SK-N-SH treated with all-trans-retinoic acid at 6 μM for 48 hours (cell line): ENCODE data around the gene TXNDC12.

Experiments
- ATAC-seq: fragments of 200-7000 bp; cut with Tn5 transposase; 3 replicates; pipeline ENCODE4 v1.9.1; 2020; ENCODE audit warnings: mild to moderate bottlenecking, moderate library complexity
- ARNTL ChIP-seq: fragments of 450-650 bp; formaldehyde crosslinking; IDR thresholded peaks from 2 replicates; pipeline ENCODE4 v1.5.0; 2020; ENCODE audit warnings: low read depth, mild to moderate bottlenecking, moderate library complexity, borderline replicate concordance
- BACH2 ChIP-seq: fragments of 250-450 bp; sonication (Bioruptor Pico); IDR thresholded peaks from 2 replicates; pipeline ENCODE4 v1.9.0; 2021; ENCODE audit warnings: mild to moderate bottlenecking, borderline replicate concordance
- CSRNP3 ChIP-seq: fragments of 250-450 bp; sonication (Bioruptor Pico); IDR thresholded peaks from 2 replicates; pipeline ENCODE4 v1.5.1; 2021; ENCODE audit warnings: mild to moderate bottlenecking, moderate library complexity
- GLIS3 ChIP-seq: fragments of 250-450 bp; sonication (Bioruptor Pico); IDR thresholded peaks from 2 replicates; pipeline ENCODE4 v1.5.0; 2020; ENCODE audit warnings: mild to moderate bottlenecking, moderate library complexity
- ISL1 ChIP-seq: fragments of 250-450 bp; sonication (Bioruptor Pico); IDR thresholded peaks from 2 replicates; pipeline ENCODE4 v2.1.2; 2022; ENCODE audit warnings: mild to moderate bottlenecking, moderate library complexity
- OSR1 ChIP-seq: fragments of 250-450 bp; sonication (Bioruptor Pico); IDR thresholded peaks from 2 replicates; pipeline ENCODE4 v1.8.0; 2022; ENCODE audit warnings: moderate library complexity, mild to moderate bottlenecking, inconsistent platforms
- RARB ChIP-seq: fragments of 250-450 bp; sonication (Bioruptor Pico); IDR thresholded peaks from 2 replicates; pipeline ENCODE4 v1.8.0; 2021; ENCODE audit warnings: mild to moderate bottlenecking, moderate library complexity
- TCF4 ChIP-seq: fragments of 250-450 bp; sonication (Bioruptor Pico); IDR thresholded peaks from 2 replicates; pipeline ENCODE4 v1.8.0; 2021; ENCODE audit warnings: mild to moderate bottlenecking, moderate library complexity, borderline replicate concordance
- ZC3H10 ChIP-seq: fragments of 250-450 bp; sonication (Bioruptor Pico); IDR thresholded peaks from 2 replicates; pipeline ENCODE4 v1.5.1; 2021; ENCODE audit warnings: mild to moderate bottlenecking, moderate library complexity
- ZFP3 ChIP-seq: fragments of 250-450 bp; sonication (Bioruptor Pico); IDR thresholded peaks from 2 replicates; pipeline ENCODE4 v1.5.0; 2020; ENCODE audit warnings: mild to moderate bottlenecking, moderate library complexity
- ZFP30 ChIP-seq: fragments of 450-650 bp; formaldehyde crosslinking; IDR thresholded peaks from 2 replicates; pipeline ENCODE4 v1.5.0; 2022; ENCODE audit warnings: mild to moderate bottlenecking, moderate library complexity
- ZNF565 ChIP-seq: fragments of 450-650 bp; formaldehyde crosslinking; conservative IDR thresholded peaks from 2 replicates; pipeline ENCODE4 v1.5.0; 2020; ENCODE audit warnings: low read depth, mild to moderate bottlenecking, moderate library complexity
- ZNF8 ChIP-seq: fragments of 450-650 bp; formaldehyde crosslinking; IDR thresholded peaks from 2 replicates; pipeline ENCODE4 v1.5.0; 2020; ENCODE audit warnings: mild to moderate bottlenecking, moderate library complexity
- TF ChIP-seq, protein P1 (sequence below): fragments of 250-450 bp; sonication (Bioruptor Pico); IDR thresholded peaks from 2 replicates; pipeline ENCODE4 v1.8.0; 2020; ENCODE audit warnings: mild to moderate bottlenecking, moderate library complexity, borderline replicate concordance
- TF ChIP-seq, protein P2 (sequence below): fragments of 250-450 bp; sonication (Bioruptor Pico); IDR thresholded peaks from 2 replicates; pipeline ENCODE4 v1.8.0; 2021; ENCODE audit warnings: low read depth, mild to moderate bottlenecking, moderate library complexity, borderline replicate concordance
- TF ChIP-seq, protein P3 (sequence below): fragments of 250-450 bp; sonication (Bioruptor Pico); IDR thresholded peaks from 2 replicates; pipeline ENCODE4 v1.5.1; 2020; ENCODE audit warnings: low read depth, mild to moderate bottlenecking, moderate library complexity
- TF ChIP-seq, protein P4 (sequence below): fragments of 250-450 bp; sonication (Bioruptor Pico); IDR thresholded peaks from 2 replicates; pipeline ENCODE4 v1.5.0; 2020; ENCODE audit warnings: mild to moderate bottlenecking, moderate library complexity

Gene TXNDC12

DNA sequence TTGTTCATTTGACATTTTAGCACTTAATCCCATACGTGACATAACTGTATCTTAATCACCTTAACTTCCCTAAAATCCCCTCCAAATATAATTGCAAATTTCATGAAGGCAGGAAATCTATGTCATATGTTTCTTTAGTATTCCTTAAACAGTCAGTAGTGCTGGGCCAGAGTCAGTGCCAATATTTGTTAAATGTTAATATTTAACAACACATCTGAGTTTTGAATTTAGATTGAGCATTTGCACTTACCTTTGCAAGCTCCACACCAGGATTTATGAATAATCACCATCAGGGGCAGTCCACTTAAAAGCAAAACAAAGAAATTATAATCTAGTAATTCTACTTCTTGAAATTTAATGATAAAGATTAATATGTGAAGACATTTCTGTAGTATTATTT is 26.7 kb downstream of the TXNDC12 start:
- no peak for ATAC-seq
- TF ChIP-seq ZFP30 (CRISPR knock-in tag), result no peak
- no peak for TF ChIP-seq ZC3H10
- no peak for TF ChIP-seq BACH2 (CRISPR knock-in tag)
- no peak for TF ChIP-seq TCF4 (CRISPR knock-in tag)
- TF ChIP-seq, protein P1, sequence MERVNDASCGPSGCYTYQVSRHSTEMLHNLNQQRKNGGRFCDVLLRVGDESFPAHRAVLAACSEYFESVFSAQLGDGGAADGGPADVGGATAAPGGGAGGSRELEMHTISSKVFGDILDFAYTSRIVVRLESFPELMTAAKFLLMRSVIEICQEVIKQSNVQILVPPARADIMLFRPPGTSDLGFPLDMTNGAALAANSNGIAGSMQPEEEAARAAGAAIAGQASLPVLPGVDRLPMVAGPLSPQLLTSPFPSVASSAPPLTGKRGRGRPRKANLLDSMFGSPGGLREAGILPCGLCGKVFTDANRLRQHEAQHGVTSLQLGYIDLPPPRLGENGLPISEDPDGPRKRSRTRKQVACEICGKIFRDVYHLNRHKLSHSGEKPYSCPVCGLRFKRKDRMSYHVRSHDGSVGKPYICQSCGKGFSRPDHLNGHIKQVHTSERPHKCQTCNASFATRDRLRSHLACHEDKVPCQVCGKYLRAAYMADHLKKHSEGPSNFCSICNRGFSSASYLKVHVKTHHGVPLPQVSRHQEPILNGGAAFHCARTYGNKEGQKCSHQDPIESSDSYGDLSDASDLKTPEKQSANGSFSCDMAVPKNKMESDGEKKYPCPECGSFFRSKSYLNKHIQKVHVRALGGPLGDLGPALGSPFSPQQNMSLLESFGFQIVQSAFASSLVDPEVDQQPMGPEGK (CRISPR knock-in tag), result no peak

- ATAC-seq, result no peak
- TF ChIP-seq TCF4 (CRISPR knock-in tag), result no peak
- TF ChIP-seq CSRNP3, result no peak
- TF ChIP-seq GLIS3 (CRISPR knock-in tag), result no peak
- no peak for TF ChIP-seq ZFP3 (CRISPR knock-in tag)
- no peak for TF ChIP-seq ISL1 (CRISPR knock-in tag)
- TF ChIP-seq BACH2 (CRISPR knock-in tag), result no peak
- no peak for TF ChIP-seq RARB (CRISPR knock-in tag)
- no peak for TF ChIP-seq ZNF8
- TF ChIP-seq ZFP30 (CRISPR knock-in tag), result no peak
These were observed 28.7 kb downstream of the TXNDC12 start for GRCh38 chr1:52026278-52026677.

- TF ChIP-seq ARNTL (CRISPR knock-in tag), result no peak
- TF ChIP-seq, protein P2, sequence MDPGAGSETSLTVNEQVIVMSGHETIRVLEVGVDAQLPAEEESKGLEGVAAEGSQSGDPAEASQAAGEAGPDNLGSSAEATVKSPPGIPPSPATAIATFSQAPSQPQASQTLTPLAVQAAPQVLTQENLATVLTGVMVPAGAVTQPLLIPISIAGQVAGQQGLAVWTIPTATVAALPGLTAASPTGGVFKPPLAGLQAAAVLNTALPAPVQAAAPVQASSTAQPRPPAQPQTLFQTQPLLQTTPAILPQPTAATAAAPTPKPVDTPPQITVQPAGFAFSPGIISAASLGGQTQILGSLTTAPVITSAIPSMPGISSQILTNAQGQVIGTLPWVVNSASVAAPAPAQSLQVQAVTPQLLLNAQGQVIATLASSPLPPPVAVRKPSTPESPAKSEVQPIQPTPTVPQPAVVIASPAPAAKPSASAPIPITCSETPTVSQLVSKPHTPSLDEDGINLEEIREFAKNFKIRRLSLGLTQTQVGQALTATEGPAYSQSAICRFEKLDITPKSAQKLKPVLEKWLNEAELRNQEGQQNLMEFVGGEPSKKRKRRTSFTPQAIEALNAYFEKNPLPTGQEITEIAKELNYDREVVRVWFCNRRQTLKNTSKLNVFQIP (CRISPR knock-in tag), result no peak
- TF ChIP-seq, protein P3, sequence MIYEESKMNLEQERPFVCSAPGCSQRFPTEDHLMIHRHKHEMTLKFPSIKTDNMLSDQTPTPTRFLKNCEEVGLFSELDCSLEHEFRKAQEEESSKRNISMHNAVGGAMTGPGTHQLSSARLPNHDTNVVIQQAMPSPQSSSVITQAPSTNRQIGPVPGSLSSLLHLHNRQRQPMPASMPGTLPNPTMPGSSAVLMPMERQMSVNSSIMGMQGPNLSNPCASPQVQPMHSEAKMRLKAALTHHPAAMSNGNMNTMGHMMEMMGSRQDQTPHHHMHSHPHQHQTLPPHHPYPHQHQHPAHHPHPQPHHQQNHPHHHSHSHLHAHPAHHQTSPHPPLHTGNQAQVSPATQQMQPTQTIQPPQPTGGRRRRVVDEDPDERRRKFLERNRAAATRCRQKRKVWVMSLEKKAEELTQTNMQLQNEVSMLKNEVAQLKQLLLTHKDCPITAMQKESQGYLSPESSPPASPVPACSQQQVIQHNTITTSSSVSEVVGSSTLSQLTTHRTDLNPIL (CRISPR knock-in tag), result no peak
- no peak for TF ChIP-seq ZFP3 (CRISPR knock-in tag)
- TF ChIP-seq OSR1, result no peak
- TF ChIP-seq, protein P1 (CRISPR knock-in tag), result no peak
- TF ChIP-seq, protein P4, sequence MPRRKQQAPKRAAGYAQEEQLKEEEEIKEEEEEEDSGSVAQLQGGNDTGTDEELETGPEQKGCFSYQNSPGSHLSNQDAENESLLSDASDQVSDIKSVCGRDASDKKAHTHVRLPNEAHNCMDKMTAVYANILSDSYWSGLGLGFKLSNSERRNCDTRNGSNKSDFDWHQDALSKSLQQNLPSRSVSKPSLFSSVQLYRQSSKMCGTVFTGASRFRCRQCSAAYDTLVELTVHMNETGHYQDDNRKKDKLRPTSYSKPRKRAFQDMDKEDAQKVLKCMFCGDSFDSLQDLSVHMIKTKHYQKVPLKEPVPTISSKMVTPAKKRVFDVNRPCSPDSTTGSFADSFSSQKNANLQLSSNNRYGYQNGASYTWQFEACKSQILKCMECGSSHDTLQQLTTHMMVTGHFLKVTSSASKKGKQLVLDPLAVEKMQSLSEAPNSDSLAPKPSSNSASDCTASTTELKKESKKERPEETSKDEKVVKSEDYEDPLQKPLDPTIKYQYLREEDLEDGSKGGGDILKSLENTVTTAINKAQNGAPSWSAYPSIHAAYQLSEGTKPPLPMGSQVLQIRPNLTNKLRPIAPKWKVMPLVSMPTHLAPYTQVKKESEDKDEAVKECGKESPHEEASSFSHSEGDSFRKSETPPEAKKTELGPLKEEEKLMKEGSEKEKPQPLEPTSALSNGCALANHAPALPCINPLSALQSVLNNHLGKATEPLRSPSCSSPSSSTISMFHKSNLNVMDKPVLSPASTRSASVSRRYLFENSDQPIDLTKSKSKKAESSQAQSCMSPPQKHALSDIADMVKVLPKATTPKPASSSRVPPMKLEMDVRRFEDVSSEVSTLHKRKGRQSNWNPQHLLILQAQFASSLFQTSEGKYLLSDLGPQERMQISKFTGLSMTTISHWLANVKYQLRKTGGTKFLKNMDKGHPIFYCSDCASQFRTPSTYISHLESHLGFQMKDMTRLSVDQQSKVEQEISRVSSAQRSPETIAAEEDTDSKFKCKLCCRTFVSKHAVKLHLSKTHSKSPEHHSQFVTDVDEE (CRISPR knock-in tag), result no peak
- TF ChIP-seq ZNF565 (CRISPR knock-in tag), result no peak
- no peak for TF ChIP-seq ZC3H10
- TF ChIP-seq GLIS3 (CRISPR knock-in tag), result no peak
- ATAC-seq, result no peak
These were observed 32.9 kb downstream of the TXNDC12 start for GRCh38 chr1:52022133-52022532.
